ENCODE data around the gene NTM. TPM values are rescaled to one million over a fixed set of nuclear protein-coding genes. Genes with fewer than 3 reads are reported as not detected.

NTM gene
- total and polyA plus RNA-seq, 2 donors (not counting 3 experiments of a cell fraction or from before 2014, with no cell fraction given), result 1.00 to 1.1 TPM

DNA sequence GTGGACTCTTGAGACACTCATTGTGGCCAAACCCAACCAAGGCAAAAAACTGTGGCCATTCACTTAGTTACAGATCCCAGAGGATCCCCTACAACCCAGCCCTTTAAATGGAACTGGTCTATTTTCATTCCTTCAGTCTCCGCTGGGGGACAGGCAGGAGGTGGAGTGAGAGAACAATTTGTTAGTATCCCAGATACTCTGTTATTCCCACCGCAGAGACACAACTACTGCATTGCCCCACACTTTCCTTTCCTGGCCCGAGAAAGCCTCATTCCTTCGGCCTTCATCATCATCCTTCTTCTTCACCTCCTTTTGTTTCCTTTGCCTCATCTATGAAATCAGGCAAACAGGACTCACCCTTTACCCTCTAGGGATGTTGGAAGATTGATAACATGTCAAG, 191.1 kb downstream of the NTM start:
- ChIA-PET POLR2A (no interaction called here), CTCF (no interaction called here)
- BruUV-seq (replicated peaks), result no TSS peak
- Histone ChIP-seq H3K9ac (replicated peaks; ENCODE audit: extremely low read depth, insufficient read depth, low read length) (no peak overlapping the region), H3K4me1 (ENCODE audit: control insufficient read depth, extremely low read depth, insufficient read depth, low read length) (no peaks in the 10 kb centered on the region), H3K4me3 (replicated peaks in 1 of 3; ENCODE audit: insufficient read depth in 1 of 3, low read depth in 1 of 3, low read length in 3 of 3) (no peak overlapping the region), H3K9me1 (replicated peaks; ENCODE audit: control insufficient read depth, extremely low read depth, insufficient read depth, low read length) (no peaks in the 10 kb centered on the region), H3K27ac (ENCODE audit: insufficient read depth, low read depth, low read length) (no peak overlapping the region), H4K20me1 (replicated peaks; ENCODE audit: control insufficient read depth, extremely low read depth, insufficient read depth, low read length) (no peaks in the 10 kb centered on the region), H3K4me2 (ENCODE audit: insufficient read depth, low read length) (no peak overlapping the region), H3K36me3 (ENCODE audit: control insufficient read depth in 2 of 2, extremely low read depth in 1 of 2, insufficient read depth in 2 of 2, low read length in 2 of 2) (no peaks in the 10 kb centered on the region), H3K27me3 (ENCODE audit: control insufficient read depth in 2 of 2, insufficient read depth in 2 of 2, low read length in 2 of 2) (no peaks in the 10 kb centered on the region), H3K79me2 (ENCODE audit: control insufficient read depth, insufficient read depth, low read length) (no peaks in the 10 kb centered on the region), H3K9me3 (replicated peaks; ENCODE audit: control insufficient read depth, insufficient read depth, low read length) (no peaks in the 10 kb centered on the region), H2AFZ (ENCODE audit: low read depth, low read length) (no peak overlapping the region)
- dilution Hi-C loops (cut with MboI; ENCODE audit: extremely low pct_ligation_motif_present, low sequenced_read_pairs), result no loop called here
- TF ChIP-seq, protein P1, sequence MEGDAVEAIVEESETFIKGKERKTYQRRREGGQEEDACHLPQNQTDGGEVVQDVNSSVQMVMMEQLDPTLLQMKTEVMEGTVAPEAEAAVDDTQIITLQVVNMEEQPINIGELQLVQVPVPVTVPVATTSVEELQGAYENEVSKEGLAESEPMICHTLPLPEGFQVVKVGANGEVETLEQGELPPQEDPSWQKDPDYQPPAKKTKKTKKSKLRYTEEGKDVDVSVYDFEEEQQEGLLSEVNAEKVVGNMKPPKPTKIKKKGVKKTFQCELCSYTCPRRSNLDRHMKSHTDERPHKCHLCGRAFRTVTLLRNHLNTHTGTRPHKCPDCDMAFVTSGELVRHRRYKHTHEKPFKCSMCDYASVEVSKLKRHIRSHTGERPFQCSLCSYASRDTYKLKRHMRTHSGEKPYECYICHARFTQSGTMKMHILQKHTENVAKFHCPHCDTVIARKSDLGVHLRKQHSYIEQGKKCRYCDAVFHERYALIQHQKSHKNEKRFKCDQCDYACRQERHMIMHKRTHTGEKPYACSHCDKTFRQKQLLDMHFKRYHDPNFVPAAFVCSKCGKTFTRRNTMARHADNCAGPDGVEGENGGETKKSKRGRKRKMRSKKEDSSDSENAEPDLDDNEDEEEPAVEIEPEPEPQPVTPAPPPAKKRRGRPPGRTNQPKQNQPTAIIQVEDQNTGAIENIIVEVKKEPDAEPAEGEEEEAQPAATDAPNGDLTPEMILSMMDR (IDR thresholded peaks at IDR 0.05; ENCODE audit: extremely low read depth in 1 of 2, insufficient read depth in 1 of 2, low read depth in 1 of 2, low read length in 2 of 2), result no peak
- TF ChIP-seq POLR2A (IDR thresholded peaks at IDR 0.05; ENCODE audit: low read depth, low read length), result no peak
- TF ChIP-seq FOS (IDR thresholded peaks at IDR 0.05; ENCODE audit: borderline replicate concordance, insufficient read depth, low read length), result no peak
- TF ChIP-seq, protein P2, sequence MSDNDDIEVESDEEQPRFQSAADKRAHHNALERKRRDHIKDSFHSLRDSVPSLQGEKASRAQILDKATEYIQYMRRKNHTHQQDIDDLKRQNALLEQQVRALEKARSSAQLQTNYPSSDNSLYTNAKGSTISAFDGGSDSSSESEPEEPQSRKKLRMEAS (IDR thresholded peaks at IDR 0.05; ENCODE audit: insufficient read depth, insufficient read length), result no peak
- no peak for TF ChIP-seq GATA2 (IDR thresholded peaks at IDR 0.05; ENCODE audit: insufficient read depth, insufficient read length, low read depth, low read length)
- no peak for TF ChIP-seq POLR2AphosphoS5 (IDR thresholded peaks at IDR 0.05; ENCODE audit: insufficient read depth, low read depth, low read length)
- no peak for TF ChIP-seq MYC (IDR thresholded peaks at IDR 0.05; ENCODE audit: low read depth, low read length)
- no peak for TF ChIP-seq EZH2 (IDR thresholded peaks at IDR 0.05; ENCODE audit: borderline replicate concordance, low read depth, low read length, severe bottlenecking)
- no peak for TF ChIP-seq JUN (IDR thresholded peaks at IDR 0.05; ENCODE audit: borderline replicate concordance, insufficient read depth, insufficient read length, low read depth)
- DNase-seq (ENCODE audit: low read depth, low spot score) (no peak), FAIRE-seq (no peak)
- intact Hi-C loops (cut with micrococcal nuclease), result no loop called here

Data from endothelial cell of umbilical vein (primary cell).